Loucy (cell line): ENCODE results near the gene TNFSF15.
A peak's percentile ranks its signal among the peaks of the same experiment; 100 is the strongest.

ENCODE experiments used
- H2AFZ ChIP-seq: fragments of 200-600 bp; sonication (generic); 2 replicates; pipeline ENCODE4 v1.6.0; 2016; ENCODE audit warnings: antibody characterized with exemption, mild to moderate bottlenecking, low read length, moderate library complexity
- H3F3A ChIP-seq: fragments of 200-600 bp; 2 replicates; pipeline ENCODE4 v1.6.0; 2016; ENCODE audit warnings: antibody characterized with exemption, low read depth, mild to moderate bottlenecking
- H3K27me3 ChIP-seq: fragments of 200-600 bp; sonication (generic); 2 replicates; pipeline ENCODE4 v1.6.1; 2014; ENCODE audit warnings: low read length, mild to moderate bottlenecking; ENCODE audit not compliant: insufficient read depth, poor library complexity, severe bottlenecking
- H3K36me3 ChIP-seq: fragments of 200-600 bp; sonication (generic); 2 replicates; pipeline ENCODE4 v1.6.1; 2016; ENCODE audit warnings: low read length; ENCODE audit not compliant: insufficient read depth
- H3K4me1 ChIP-seq: fragments of 200-600 bp; sonication (generic); 2 replicates; pipeline ENCODE4 v1.5.1; 2014; ENCODE audit warnings: low read length, mild to moderate bottlenecking; ENCODE audit not compliant: insufficient read depth, poor library complexity, severe bottlenecking
- H3K4me2 ChIP-seq: fragments of 200-600 bp; sonication (generic); 2 replicates; pipeline ENCODE4 v1.6.0; 2014; ENCODE audit warnings: antibody characterized with exemption, low read length, low read depth, mild to moderate bottlenecking; ENCODE audit not compliant: poor library complexity, severe bottlenecking
- H3K4me3 ChIP-seq: fragments of 200-600 bp; sonication (generic); 2 replicates; pipeline ENCODE4 v1.5.1; 2014; ENCODE audit warnings: low read length, mild to moderate bottlenecking, mixed read lengths; ENCODE audit not compliant: poor library complexity, severe bottlenecking
- H3K79me2 ChIP-seq: fragments of 200-600 bp; sonication (generic); 2 replicates; pipeline ENCODE4 v1.6.1; 2014; ENCODE audit warnings: low read length; ENCODE audit not compliant: insufficient read depth
- H3K9ac ChIP-seq: fragments of 200-600 bp; sonication (generic); 2 replicates; pipeline ENCODE4 v1.6.0; 2014; ENCODE audit warnings: mild to moderate bottlenecking, low read depth, low read length, moderate library complexity; ENCODE audit not compliant: poor library complexity, severe bottlenecking
- H3K9me2 ChIP-seq: fragments of 200-600 bp; sonication (generic); replicated peaks from 2 replicates; pipeline ENCODE4 v1.6.1; 2016; ENCODE audit warnings: low read depth, low read length, mixed read lengths
- H3K9me3 ChIP-seq: fragments of 200-600 bp; sonication (generic); 2 replicates; pipeline ENCODE4 v1.6.1; 2014; ENCODE audit warnings: mild to moderate bottlenecking, antibody characterized with exemption, low read length, low read depth; ENCODE audit not compliant: insufficient read depth
- H4K20me1 ChIP-seq: fragments of 200-600 bp; sonication (generic); 2 replicates; pipeline ENCODE4 v1.6.0; 2014; ENCODE audit warnings: antibody characterized with exemption, low read length, mild to moderate bottlenecking; ENCODE audit not compliant: insufficient read depth, poor library complexity, severe bottlenecking
- CTCF ChIP-seq: fragments of 200-600 bp; sonication (generic); conservative IDR thresholded peaks from 2 replicates; pipeline ENCODE4 v1.5.1; 2014; ENCODE audit warnings: mild to moderate bottlenecking, antibody characterized with exemption, low read length
- EZH2phosphoT487 ChIP-seq: fragments of 200-600 bp; IDR thresholded peaks from 2 replicates; pipeline ENCODE4 v1.6.1; 2018; ENCODE audit warnings: antibody characterized with exemption, mild to moderate bottlenecking, moderate library complexity, borderline replicate concordance

Gene TNFSF15

DNA sequence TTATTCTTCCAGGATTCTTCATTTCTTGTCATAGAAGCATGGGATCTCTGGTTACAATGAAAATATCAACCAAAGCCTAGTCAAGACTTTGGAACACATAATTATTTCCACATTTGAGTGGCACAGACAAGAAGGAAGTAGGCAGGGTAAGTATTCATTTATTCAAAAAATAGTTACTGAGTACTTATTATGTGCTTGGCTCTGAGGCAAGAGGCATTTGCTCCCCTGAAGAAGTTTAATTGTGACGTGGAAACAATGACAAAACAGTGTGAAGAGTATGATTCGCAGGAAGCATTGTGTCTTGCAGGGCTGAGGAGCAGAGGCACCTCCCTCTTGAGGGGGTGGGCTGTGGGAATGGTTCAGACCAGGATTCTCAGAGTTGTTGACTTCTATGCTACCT lies 45.0 kb upstream of the TNFSF15 start:
- no peak overlapping the region for H3K4me3 ChIP-seq
- H3K27me3 ChIP-seq = no peaks in the 10 kb centered on the region
- H4K20me1 ChIP-seq = no peaks in the 10 kb centered on the region
- H3K79me2 ChIP-seq = no peaks in the 10 kb centered on the region
- H3K4me2 ChIP-seq = peak overlapping the region; percentile 10
- no peak overlapping the region for H3K9ac ChIP-seq
- H3K36me3 ChIP-seq = no peaks in the 10 kb centered on the region
- no peak for TF ChIP-seq EZH2phosphoT487
- no peak for TF ChIP-seq CTCF
- no peaks in the 10 kb centered on the region for H3K9me2 ChIP-seq
- H3K4me1 ChIP-seq = peaks cover 19% of the 10 kb centered on the region
- peak overlapping the region; percentile 10 for H2AFZ ChIP-seq
- no peaks in the 10 kb centered on the region for H3K9me3 ChIP-seq
- H3F3A ChIP-seq = no peaks in the 10 kb centered on the region

GRCh38 chr9:114849450-114849849 lies 43.6 kb upstream of the TNFSF15 start:
- H3K9ac ChIP-seq = no peak overlapping the region
- H3K36me3 ChIP-seq = no peaks in the 10 kb centered on the region
- peaks cover 19% of the 10 kb centered on the region for H3K4me1 ChIP-seq
- H4K20me1 ChIP-seq = no peaks in the 10 kb centered on the region
- no peaks in the 10 kb centered on the region for H3F3A ChIP-seq
- no peaks in the 10 kb centered on the region for H3K27me3 ChIP-seq
- H3K9me2 ChIP-seq = no peaks in the 10 kb centered on the region
- no peaks in the 10 kb centered on the region for H3K9me3 ChIP-seq
- no peaks in the 10 kb centered on the region for H3K79me2 ChIP-seq
- no peak overlapping the region for H3K4me2 ChIP-seq
- TF ChIP-seq EZH2phosphoT487 (no peak), CTCF (no peak)
- no peak overlapping the region for H3K4me3 ChIP-seq
- H2AFZ ChIP-seq = no peak overlapping the region

- Histone ChIP-seq H3K79me2 (no peaks in the 10 kb centered on the region), H4K20me1 (no peaks in the 10 kb centered on the region), H3K9me2 (no peaks in the 10 kb centered on the region), H3K4me2 (no peak overlapping the region), H3K36me3 (no peaks in the 10 kb centered on the region), H3K4me3 (no peak overlapping the region), H3K4me1 (peaks cover 19% of the 10 kb centered on the region), H3F3A (no peaks in the 10 kb centered on the region), H3K27me3 (no peaks in the 10 kb centered on the region), H3K9ac (no peak overlapping the region), H3K9me3 (no peaks in the 10 kb centered on the region), H2AFZ (no peak overlapping the region)
- TF ChIP-seq EZH2phosphoT487 (no peak), CTCF (no peak)
These were observed 41.9 kb upstream of the TNFSF15 start for GRCh38 chr9:114847492-114848417.
